GM19397 (cell line): Measurements from ENCODE around the gene MCL1.
"Not testable (repeated sequence)": the region's sequence is repeated elsewhere in the genome, so short reads cannot be mapped to it uniquely, and the experiment has no call there.

Experiments used
- ATAC-seq: cut with Tn5 transposase; IDR thresholded peaks from one replicate; pipeline ENCODE4 v1.9.1; 2021; ENCODE audit warnings: mild to moderate bottlenecking, moderate library complexity; ENCODE audit not compliant: unreplicated experiment

The MCL1 gene

GRCh38 chr1:150603711-150604110 is 24.3 kb upstream of the MCL1 start:
- ATAC-seq, result no peak

DNA sequence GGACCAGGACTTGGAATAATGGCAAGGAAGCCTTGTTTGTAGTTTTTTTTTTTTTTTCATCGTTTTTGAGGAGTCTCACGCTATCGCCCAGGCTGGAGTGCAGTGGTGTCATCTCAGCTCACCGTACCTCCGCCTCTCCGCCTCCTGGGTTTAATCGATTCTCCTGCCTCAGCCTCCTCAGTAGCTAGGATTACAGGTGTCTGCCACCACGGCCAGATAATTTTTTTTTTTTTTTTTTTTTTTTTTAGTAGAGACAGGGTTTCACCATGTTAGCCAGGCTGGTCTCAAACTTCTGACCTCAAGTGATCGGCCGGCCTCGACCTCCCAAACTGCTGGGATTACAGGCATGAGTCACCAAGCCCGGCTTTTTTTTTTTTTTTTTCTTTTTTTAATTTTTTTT is 23.0 kb upstream of the MCL1 start:
- not testable (repeated sequence) for ATAC-seq

DNA sequence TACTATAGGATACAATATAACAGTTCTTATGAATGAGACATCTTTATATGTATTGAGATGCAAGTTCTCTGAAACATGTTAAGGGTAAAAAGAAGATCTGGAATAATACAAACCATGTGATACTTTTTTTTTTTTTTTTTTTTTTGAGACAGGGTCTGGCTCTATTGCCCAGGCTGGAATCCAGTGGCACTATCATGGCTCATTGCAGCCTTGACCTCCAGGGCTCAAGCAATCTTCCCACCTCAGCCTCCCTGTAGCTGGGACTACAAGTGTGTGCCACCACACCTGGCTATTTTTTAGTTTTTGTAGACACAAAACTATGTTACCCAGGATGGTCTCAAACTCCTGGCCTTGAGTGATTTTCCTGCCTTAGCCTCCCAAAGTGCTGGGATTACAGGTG is 22.1 kb upstream of the MCL1 start:
- ATAC-seq, result no peak

DNA sequence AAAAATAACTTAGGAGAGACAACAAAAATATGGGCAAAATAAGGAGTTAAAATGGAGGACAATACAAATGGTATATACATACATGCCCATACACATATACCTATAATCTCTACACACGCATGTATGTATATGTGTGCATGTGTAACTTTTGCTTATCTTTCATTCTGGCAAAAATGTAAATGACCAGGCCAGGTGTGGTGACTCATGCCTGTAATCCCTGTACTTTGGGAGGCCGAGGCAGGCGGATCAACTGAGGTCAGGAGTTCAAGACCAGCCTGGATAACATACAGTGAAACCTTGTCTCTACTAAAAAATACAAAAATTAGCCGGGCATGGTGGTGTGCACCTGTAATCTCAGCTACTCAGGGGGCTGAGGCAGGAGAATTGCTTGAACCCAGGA is 18.9 kb upstream of the MCL1 start:
- not testable (repeated sequence) for ATAC-seq

DNA sequence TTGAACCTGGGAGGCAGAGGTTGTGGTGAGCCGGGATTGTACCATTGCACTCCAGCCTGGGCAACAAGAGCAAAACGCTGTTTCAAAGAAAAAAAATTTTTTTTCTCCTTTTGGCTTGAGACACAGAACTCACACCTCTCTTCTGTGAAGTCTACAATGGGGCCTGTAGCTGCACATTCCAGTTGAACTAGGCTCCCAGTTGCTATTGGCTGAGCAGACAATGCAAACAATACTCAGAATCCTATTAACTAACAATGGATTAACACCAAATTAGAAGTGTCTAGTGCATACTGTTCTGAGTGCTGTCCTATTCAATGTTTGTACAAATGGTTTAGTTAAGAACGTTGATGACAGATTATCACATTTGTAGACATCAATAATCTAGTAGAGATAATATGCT is 17.6 kb upstream of the MCL1 start:
- ATAC-seq, result no peak

- no peak for ATAC-seq
Measured at GRCh38 chr1:150596095-150596892, 16.9 kb upstream of the MCL1 start.

DNA sequence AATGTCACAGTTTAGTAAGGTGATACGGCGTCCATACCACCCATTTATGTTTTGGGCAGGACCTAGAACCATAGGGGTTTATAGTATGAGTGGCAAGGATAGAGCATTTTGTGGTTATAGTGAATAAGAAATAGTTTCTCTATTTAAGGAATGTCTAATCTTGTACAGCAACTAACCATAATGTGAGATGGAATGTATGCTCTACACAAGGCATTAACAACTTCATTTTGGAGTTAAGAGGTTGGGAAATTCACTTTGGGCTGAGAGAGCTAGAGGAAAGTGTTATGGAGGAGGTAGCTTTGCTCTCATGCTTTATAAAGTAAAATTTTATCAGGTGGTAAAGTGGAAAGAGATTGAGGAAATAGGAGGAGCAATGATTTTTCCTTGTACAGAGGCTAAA is 3.0 kb upstream of the MCL1 start:
- ATAC-seq, result no peak

- not testable (repeated sequence) for ATAC-seq
Measured at GRCh38 chr1:150581962-150582361, 2.6 kb upstream of the MCL1 start.

- not testable (repeated sequence) for ATAC-seq
Measured at GRCh38 chr1:150581437-150581836, 2.0 kb upstream of the MCL1 start.

DNA sequence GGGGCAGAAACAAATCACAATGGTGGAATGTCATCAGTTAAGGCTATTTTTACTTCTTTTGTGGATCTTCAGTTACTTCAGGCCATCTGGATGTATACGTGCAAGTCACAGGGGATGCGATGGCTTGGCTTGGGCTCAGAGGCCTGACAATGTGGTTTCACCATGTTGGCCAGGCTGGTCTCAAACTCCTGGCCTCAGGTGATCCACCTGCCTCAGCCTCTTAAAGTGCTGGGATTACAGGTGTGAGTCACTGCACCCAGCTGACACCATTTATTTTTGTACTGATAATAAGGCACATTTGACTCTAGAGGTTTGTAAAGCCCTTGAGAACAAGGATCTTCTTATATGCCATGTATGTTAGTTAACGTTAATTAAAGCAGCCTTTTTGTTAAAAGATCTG is 1.6 kb upstream of the MCL1 start:
- ATAC-seq, result not testable (repeated sequence)

DNA sequence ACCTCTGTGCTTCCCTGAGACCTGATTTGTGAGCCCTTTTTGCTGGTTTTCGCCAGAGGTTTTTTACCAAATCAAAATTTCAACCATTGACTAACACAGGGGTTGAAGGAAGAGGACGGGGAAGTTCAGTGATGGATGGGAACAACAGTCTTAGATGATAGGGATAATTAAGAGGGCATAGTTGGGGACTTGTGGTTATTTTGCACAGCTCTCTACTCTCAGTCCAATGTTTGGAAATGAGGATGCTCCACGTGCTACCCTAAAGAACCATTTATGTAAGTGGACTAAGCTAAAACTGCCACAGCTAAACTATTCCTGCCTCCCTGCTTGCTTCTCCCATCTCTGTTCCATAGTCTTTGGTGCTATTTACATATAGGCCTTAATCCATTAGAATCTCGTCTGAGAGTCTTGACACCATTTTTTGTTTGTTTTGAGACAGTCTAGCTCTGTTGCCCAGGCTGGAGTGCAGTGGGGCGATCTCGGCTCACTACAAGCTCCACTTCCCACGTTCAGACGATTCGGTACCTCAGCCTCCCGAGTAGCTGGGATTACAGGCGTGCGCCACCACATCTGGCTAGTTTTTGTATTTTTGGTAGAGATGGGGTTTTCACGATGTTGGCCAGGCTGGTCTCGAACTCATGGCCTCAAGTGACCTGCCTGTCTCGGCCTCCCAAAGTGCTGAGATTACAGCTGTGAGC is 684 bp upstream of the MCL1 start:
- ATAC-seq, result no peak

DNA sequence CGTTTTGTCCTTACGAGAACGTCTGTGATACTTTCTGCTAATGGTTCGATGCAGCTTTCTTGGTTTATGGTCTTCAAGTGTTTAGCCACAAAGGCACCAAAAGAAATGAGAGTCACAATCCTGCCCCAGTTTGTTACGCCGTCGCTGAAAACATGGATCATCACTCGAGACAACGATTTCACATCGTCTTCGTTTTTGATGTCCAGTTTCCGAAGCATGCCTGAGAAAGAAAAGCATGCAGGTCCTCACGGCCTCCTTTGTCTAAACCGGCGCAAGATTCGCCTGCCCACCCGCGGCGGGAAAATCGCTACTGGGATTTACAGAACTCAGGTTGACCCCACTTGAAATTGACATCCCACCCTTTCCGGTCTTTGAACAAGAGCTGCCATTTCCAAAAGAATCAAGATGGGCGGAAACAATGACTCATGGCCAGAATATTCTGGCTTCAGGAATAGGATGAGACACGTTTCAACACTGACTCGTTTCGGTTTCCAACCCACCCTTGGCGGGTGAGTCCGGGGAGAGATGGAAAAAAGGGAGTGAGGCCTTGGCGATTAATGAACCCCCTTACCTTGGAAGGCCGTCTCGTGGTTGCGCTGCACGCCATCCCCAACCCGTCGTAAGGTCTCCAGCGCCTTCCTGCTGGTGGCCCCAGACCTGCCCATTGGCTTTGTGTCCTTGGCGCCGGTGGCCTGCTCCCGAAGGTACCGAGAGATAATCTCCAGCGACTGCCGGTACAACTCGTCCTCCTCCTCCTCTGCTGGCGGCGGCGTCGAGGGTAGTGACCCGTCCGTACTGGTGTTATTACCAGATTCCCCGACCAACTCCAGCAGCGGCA is 919 bp downstream of the MCL1 start:
- ATAC-seq, result peak; percentile 1

GRCh38 chr1:150577557-150578271 is 1.7 kb downstream of the MCL1 start:
- ATAC-seq, result no peak

DNA sequence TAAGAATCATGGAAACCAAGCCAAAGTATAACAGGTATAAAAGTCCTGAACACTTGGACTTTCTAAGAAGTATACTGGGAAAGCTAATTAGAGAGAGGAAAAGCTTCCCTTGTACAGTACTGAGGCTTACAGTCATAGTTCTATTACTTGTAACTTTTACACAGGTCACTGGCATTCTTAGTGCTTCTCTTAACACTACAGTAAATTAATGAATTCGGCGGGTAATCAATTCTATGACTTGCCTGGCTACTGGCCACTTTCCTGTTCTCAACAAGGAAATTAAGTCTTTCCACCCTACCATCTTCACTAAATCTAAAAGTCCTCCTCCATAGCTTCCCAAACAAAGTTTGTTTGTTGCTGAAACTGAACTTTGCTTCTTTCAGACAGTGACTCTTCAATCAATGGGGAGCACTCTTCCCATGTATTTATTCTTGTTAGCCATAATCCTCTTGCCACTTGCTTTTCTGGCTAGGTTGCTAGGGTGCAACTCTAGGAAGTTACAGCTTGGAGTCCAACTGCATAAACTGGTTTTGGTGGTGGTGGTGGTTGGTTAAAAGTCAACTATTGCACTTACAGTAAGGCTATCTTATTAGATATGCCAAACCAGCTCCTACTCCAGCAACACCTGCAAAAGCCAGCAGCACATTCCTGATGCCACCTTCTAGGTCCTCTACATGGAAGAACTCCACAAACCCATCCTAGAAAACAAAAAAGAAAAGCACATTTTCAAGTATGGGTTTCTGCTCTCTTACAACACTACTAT is 2.4 kb downstream of the MCL1 start:
- ATAC-seq, result no peak

DNA sequence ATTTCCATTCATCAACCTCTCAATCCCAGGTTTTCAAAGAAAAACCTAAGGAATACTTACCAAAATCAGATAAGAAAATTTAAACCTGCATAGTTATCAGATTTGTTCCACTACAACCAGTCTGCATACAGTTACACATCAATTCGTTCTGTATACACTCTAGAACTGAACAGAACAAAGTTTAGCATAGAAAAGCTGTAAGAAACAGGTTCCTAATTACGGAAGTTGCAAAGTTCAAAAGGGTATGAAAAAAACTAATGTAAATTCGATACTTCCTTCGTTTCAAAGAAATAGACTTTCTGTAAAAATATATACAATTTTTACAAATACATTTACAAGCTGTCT is 3.1 kb downstream of the MCL1 start:
- no peak for ATAC-seq

GRCh38 chr1:150575518-150576366 is 3.7 kb downstream of the MCL1 start:
- ATAC-seq, result no peak

DNA sequence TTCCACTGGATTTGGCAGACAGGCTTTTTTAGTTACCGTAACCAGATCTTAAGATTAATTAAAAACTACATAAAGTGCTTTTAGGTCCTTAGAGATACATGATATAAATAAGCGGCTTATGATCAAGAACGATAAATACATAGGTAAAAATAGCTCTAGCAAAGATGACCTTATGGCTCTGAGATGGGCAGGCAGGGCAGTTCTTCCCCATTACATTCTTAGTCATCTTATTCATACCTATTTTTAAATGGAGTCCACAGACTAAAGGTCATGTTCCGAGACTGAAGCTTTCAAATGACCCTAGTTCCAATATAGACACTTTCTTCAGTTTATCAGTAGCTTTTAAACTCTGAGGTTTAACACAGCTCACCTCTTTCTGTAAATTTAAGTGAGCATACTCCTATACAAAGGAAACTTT is 4.3 kb downstream of the MCL1 start:
- ATAC-seq, result no peak

DNA sequence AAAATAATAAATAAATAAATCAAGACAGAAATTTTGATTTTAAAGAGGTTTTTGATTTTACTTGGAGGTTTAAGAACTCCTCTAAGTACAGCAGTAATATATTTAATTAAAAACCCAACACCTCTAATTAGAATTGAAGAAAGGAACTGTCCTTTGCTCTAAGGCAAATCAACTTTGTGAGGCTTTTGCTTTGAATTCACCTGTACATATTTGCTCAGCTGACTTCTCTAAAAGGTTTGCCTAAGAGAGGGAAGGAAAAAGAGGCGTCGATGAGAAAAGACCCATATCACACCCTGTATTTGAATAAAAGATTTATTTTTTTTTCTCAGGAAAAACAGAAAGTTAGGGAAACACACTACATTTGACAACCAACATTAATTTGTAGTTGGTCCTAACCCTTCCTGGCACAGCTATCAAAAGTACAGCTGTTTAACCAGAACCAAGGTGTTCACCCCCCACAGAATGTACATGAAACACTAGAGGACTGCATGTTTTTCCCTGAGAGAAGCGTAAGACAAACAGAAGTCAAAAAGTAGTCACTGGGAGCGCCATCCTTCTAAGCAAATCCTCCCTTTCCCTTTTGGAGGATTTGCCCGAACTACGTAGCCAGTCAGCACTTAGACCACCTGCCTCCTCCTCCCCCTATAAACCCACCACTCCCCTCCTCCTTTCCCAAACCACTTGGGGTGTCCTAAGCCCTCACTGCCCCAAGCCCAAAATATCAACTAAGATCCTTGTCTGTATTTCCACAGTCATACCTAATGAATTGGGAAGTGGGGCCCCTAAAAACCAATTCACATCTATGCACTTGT is 4.9 kb downstream of the MCL1 start:
- ATAC-seq, result no peak
